GM13976 (cell line): ENCODE data around the gene CCDC54.
"Not testable (repeated sequence)": the region's sequence is repeated elsewhere in the genome, so short reads cannot be mapped to it uniquely, and the experiment has no call there.

ENCODE experiments used
- DNase-seq: peaks from one replicate; pipeline ENCODE4 v3.0.0; 2012; ENCODE audit warnings: low spot score
- CTCF ChIP-seq: IDR thresholded peaks from 2 replicates; pipeline ENCODE4 v1.5.1; 2012; ENCODE audit warnings: borderline replicate concordance, mild to moderate bottlenecking; ENCODE audit not compliant: insufficient read depth; ENCODE audit errors: extremely low read depth, missing control alignments, control extremely low read depth
- in situ Hi-C: fragments of 300-500 bp; cut with MboI; formaldehyde crosslinking; loops from one replicate; pipeline ENCODE4 v1.12.0; 2022; ENCODE audit warnings: low sequenced_read_pairs, mixed read lengths, inconsistent platforms; ENCODE audit not compliant: unreplicated experiment

Gene CCDC54

GRCh38 chr3:107377151-107377550, at the start of gene CCDC54:
CCDC54 (plus strand) TSS chr3:107377439; CDS start chr3:107377588, 149 bp downstream.
- no peak for TF ChIP-seq CTCF
- DNase-seq: no peak
- in situ Hi-C loops: no loop called here

GRCh38 chr3:107328069-107328468, 49.2 kb upstream of the CCDC54 start:
- in situ Hi-C loops: no loop called here
- no peak for DNase-seq
- no peak for TF ChIP-seq CTCF

GRCh38 chr3:107329088-107329487, 48.2 kb upstream of the CCDC54 start:
- no peak for TF ChIP-seq CTCF
- DNase-seq: no peak
- in situ Hi-C loops: no loop called here

GRCh38 chr3:107339690-107340089, 37.5 kb upstream of the CCDC54 start:
- DNase-seq, in situ Hi-C loops: not testable (repeated sequence)

- TF ChIP-seq CTCF: no peak
- in situ Hi-C loops: no loop called here
- DNase-seq: no peak
Measured at GRCh38 chr3:107344722-107345121, 32.5 kb upstream of the CCDC54 start.

- no peak for DNase-seq
- in situ Hi-C loops: no loop called here
- TF ChIP-seq CTCF: no peak
Measured at GRCh38 chr3:107345822-107346405, 31.3 kb upstream of the CCDC54 start.

GRCh38 chr3:107346564-107346963, 30.7 kb upstream of the CCDC54 start:
- TF ChIP-seq CTCF: no peak
- no peak for DNase-seq
- in situ Hi-C loops: no loop called here
